Retinal pigment epithelial cell (primary cell): Measurements from ENCODE around the gene SEPTIN8.
"Not testable (repeated sequence)": the region's sequence is repeated elsewhere in the genome, so short reads cannot be mapped to it uniquely, and the experiment has no call there.

Experiments used
- DNase-seq: peaks from one replicate; pipeline ENCODE4 v3.0.0-alpha.2; 2010; ENCODE audit warnings: low read depth
- H3K4me3 ChIP-seq: 2 replicates; pipeline ENCODE4 v1.5.1; 2011; ENCODE audit warnings: mild to moderate bottlenecking, low read length, control low read depth, moderate library complexity
- CTCF ChIP-seq: conservative IDR thresholded peaks from 2 replicates; pipeline ENCODE4 v1.5.1; 2011; ENCODE audit warnings: low read depth, low read length, control low read depth, inconsistent platforms

Gene SEPTIN8

GRCh38 chr5:132812781-132813598, 36.0 kb upstream of the SEPTIN8 start, which contains the start of gene SOWAHA:
Gene SOWAHA (plus strand): TSS chr5:132813302. CDS start chr5:132813622, 320 bp downstream.
- TF ChIP-seq CTCF, result no peak
- no peak for DNase-seq
- peak within 1 kb of the TSS; percentile 31 for H3K4me3 ChIP-seq

GRCh38 chr5:132812123-132812765, 35.2 kb upstream of the SEPTIN8 start:
- no peak overlapping the region for H3K4me3 ChIP-seq
- DNase-seq, result no peak
- no peak for TF ChIP-seq CTCF

DNA sequence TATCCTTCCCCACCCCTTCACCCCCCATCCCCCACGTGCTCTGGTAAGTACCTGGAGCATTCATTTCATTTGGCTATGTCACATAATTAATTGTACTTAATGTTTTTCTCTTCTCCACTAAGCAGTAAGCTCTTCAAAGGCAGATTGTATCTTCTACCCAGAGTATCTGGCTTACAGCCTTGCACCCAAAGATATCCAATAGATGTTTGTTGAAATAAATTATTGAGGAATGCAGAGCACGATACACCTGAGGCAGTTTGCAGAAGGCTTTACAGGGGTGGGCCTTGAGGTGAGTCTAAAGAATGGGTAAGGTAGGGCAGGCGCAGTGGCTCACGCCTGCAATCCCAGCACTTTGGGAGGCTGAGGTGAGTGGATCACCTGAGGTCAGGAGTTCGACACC, 33.6 kb upstream of the SEPTIN8 start:
- TF ChIP-seq CTCF, result no peak
- DNase-seq, result no peak
- no peak overlapping the region for H3K4me3 ChIP-seq

GRCh38 chr5:132808866-132809265, 31.8 kb upstream of the SEPTIN8 start:
- H3K4me3 ChIP-seq, result no peak overlapping the region
- DNase-seq, result no peak
- TF ChIP-seq CTCF, result no peak

DNA sequence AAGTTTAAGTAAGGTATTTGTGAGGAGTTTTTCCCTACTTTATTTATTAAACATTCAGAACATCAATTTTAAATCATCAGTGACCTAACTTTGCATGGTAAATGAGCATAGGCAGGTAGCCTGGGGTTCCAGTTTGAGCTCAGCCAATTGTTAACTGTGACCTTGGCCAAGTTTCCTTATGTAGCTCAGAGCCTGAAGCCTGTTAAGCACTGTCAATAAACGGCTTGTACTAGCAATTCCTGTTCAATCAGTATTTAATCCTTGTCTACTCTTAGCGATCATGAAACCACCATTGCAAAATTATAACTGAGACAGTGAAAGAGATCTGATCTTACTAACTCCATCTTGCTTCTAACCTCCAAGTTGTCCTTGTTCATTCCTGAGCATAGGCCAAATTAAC, 31.4 kb upstream of the SEPTIN8 start:
- DNase-seq, result no peak
- TF ChIP-seq CTCF, result no peak
- H3K4me3 ChIP-seq, result no peak overlapping the region

DNA sequence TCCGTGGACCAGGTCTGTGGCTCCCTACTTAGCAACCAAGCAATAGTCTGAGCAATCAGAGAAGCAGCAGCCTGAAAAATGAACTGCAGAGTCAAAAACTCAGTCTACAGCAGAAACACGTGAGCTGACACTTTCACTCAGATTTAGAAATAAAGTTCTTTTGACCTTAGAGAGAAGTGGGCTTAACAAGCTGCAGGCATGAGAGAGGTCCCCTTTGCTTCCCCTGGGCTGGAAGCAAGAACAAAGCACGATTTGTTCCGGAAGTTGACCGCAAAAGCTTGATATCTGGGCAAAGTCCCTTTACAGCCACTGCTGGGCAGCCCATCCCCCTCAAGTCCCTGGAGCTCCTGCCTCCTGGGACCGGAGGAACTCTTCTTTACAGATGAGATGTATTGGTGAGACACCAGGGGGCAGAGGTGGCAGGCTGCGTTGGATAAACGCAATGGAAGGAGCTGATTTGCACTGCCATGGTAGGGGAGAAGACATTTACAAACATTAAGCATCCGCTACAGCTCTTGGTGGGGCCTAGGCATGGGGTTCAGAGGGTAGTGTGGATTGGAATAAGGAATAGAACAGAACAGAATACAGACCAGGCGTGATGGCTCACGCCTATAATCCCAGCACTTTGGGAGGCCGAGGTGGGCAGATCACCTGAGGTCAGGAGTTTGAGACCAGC, 30.3 kb upstream of the SEPTIN8 start:
- no peak overlapping the region for H3K4me3 ChIP-seq
- peak; percentile 12 for DNase-seq
- peak; percentile 30 for TF ChIP-seq CTCF

DNA sequence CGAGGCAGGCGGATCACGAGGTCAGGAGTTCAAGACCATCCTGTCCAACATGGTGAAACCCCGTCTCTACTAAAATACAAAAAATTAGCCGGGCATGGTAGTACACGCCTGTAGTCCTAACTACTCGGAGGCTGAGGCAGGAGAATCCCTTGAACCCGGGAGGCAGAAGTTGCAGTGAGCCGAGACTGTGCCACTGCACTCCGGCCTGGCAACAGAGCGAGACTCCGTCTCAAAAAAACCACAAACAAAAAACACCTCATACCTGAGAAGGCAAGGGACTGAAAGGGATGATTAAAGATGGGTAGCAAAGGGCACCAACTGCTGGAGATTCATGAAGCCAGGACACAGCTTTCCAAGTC, 29.7 kb upstream of the SEPTIN8 start:
- H3K4me3 ChIP-seq, result not testable (repeated sequence)

DNA sequence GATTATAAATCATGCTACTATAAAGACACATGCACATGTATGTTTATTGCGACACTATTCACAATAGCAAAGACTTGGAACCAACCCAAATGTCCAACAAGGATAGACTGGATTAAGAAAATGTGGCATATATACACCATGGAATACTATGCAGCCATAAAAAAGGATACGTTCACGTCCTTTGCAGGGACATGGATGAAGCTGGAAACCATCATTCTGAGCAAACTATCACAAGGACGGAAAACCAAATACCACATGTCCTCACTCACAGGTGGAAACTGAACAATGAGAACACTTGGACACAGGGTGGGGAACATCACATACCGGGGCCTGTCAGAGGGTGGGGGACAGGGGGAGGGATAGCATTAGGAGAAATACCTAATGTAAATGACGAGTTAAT, 28.8 kb upstream of the SEPTIN8 start:
- DNase-seq, result not testable (repeated sequence)

More for the DNA sequence above, 29.7 kb upstream of the SEPTIN8 start:
- not testable (repeated sequence) for DNase-seq

DNA sequence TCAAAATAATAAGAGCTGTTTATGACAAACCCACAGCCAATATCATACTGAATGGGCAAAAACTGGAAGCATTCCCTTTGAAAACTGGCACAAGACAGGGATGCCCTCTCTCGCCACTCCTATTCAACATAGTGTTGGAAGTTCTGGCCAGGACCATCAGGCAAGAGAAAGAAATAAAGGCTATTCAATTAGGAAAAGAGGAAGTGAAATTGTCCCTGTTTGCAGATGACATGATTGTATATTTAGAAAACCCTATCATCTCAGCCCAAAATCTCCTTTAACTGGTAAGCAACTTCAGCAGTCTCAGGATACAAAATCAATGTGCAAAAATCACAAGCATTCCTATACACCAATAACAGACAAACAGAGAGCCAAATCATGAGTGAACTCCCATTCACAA, 27.2 kb upstream of the SEPTIN8 start:
- not testable (repeated sequence) for H3K4me3 ChIP-seq, DNase-seq

More for the DNA sequence above, 28.8 kb upstream of the SEPTIN8 start:
- not testable (repeated sequence) for H3K4me3 ChIP-seq

- not testable (repeated sequence) for H3K4me3 ChIP-seq, DNase-seq
Measured at GRCh38 chr5:132802685-132803066, 25.6 kb upstream of the SEPTIN8 start.
